NCI-H1048 (cell line): ENCODE results near the gene ANO4.

Experiments used
- DNase-seq: peaks from one replicate; lab custom pipeline; 2025; lab: John Stamatoyannopoulos, UW

The ANO4 gene

DNA sequence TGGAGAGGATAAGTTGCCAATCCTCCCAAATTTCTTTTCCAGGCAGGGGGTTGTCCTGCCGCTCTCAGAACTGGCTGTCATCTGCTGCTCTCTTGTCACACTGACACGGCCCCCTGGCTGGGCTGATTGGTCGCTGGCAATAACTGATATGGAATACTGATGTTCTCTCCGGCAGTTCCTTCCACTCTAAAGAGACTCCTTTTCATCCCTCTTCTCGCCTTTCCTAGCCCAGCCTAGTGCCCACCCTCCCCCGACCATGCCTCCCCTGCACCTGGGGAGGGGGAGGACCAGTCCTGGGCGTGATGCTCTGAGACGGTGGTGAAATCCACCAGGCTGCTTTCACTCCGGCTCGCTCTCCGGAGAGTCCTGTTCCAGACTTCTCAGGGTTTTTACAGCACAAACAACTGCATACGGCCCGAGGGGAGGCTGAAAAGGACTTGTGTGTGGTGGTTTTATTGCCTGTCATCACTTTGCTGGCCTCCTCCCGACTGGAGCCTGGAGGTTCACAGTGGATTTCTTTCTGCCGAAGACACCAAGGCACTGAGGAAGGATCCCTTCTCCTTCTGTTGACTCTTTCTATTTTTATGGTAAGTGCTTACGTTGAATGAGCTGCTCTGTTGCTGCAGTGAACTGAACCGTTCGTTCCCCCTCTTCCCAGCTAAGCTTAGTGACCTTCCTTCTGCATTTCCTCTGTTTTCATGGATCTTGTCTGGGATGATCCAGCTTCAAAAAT, at the start of gene ANO4:
ANO4 (plus strand) TSS at position 336 of the 733 bp plus-strand sequence. CDS start 107,010 bp downstream, outside the sequence.
- DNase-seq = no peak

DNA sequence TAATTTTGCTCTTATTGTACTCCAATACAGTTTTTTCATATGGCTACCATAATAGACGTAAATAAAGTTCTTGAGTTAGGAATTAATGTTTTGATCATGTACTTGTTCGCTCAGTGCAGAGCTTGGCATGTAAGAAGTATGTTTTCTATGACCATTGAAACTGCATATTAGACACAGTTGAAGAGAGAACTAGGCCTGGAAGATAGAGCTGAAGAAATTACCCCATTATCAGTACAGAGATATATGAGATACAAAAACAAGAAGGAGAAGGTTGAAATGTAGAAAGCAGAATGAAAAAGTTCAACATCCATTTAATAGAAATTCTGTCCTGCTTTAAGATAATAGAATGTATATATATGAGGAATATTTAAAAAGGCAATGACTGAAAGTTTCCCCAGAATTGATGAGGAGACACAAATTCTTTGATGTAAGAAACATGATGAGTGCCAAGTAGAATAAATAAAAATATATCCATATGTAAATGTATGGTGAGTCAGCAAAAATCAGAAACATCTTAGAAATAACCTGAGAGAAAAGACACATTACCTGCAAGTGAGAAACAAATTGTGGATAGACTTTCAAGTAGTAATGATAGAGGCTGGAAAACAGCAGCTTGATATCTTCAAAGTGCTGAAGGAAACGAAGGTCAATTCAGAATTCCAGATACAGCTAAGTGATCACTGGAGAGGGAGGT, 49.1 kb upstream of the ANO4 start:
- no peak for DNase-seq

DNA sequence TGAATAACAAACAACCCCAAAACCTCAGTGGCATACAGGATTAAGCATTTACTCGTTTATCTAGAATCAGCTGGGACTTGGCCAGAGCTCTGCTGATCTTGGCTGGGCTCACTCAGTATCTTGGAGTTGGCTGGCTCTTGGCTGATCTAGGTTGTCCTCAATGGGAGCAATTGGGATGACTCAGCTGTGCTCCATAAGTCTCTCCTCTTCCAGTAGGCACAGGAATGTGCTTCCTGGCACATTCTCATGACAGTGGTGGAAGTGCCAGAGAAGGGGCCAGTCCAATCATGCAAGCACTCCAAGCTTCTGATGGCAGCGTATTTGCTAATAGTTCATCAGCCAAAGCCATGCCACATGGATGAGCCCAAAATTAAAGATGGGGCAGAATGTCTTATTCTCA, 41.7 kb upstream of the ANO4 start:
- no peak for DNase-seq

DNA sequence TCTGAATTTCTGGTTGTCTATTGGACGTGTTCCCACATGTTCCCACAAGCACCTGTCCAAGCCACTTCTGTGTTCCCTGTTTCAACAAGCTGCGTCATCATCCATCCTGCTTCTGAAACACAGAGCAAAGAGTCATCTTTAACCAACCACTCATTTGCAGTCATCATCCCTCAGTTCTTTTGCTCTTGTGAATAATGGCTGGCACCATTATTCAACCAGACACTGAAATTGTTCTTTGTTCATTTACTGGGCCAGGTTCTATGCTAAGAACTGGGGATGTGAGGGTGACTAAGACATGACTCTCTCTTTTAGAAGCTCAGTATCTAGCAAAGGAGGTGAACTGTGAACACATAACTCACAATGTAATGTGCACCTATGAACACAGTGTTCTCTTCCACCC, 40.7 kb upstream of the ANO4 start:
- DNase-seq = no peak

DNA sequence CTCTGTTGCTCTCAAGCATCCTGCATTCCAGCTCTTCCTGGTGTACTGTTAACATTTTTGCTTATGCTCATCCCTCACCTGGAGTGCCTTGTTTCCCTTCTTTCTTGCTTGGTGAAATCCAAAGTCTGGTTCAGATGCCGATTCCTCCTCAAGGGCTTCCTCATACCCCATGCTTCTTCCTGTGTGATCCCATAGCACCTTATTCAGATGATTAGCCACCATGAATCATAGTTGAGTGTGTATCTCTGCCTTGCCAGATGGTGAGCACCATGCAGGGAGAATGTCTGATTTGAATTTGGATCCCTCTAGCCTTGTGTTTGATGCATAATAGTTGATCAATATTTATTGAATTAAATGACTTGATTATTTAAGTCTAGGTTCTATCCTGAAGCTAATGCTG, 39.4 kb upstream of the ANO4 start:
- no peak for DNase-seq

DNA sequence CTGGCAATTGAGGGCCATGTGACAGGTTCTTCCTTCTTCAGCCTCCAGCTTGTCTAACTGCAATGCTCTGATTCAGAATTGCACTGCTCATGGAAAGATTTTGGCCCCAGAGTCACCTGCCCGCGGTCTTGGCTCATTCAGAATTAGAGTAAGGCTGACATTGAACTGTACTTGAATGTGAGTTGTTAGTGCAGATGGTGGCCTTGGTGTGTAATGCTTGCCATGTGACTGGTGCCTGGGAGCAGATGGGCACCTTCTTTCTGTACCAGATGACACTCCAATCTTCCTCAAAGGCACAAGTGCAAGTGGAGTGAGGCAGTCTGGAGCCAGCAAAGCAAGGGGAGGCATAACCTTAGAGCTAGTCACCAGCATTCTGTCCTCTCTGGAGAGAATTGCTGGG, 36.5 kb upstream of the ANO4 start:
- no peak for DNase-seq

DNA sequence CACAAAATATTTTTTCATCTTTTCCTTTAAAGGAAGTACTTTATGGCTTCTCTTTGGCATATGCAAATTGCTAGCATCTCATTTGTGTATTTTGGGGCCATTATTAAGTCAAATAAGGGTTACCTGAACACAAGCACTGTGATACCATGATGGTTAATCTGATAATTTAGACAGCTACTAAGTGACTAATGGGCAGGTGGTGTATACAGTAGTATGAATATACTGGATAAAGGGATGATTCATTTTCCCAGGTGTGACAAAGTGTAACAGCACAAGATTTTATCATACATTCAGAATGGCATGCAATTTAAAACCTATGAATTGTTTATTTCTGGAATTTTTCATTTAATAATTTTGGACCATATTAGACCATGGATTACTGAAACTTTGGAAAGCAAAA, 27.2 kb upstream of the ANO4 start:
- DNase-seq = no peak

DNA sequence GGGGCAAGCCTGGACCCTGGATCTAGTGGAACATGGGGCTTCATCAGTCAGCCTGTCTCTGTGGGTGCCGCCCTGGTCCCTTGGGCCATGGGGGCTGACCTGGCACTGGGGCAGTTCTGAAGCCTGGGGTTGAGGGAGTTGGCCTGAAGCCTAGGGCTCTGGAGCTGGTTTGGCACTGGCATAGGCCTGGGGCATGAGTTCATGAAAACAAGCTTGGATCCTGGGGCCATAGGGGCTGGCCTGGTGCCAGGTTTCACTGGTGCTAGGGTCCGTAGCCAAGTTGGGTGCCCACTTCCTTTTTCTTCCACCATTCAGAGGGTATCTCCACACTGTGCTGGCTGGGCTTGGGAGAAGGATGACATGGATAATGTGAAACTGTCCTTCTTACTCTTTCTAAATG, 26.6 kb upstream of the ANO4 start:
- no peak for DNase-seq

DNA sequence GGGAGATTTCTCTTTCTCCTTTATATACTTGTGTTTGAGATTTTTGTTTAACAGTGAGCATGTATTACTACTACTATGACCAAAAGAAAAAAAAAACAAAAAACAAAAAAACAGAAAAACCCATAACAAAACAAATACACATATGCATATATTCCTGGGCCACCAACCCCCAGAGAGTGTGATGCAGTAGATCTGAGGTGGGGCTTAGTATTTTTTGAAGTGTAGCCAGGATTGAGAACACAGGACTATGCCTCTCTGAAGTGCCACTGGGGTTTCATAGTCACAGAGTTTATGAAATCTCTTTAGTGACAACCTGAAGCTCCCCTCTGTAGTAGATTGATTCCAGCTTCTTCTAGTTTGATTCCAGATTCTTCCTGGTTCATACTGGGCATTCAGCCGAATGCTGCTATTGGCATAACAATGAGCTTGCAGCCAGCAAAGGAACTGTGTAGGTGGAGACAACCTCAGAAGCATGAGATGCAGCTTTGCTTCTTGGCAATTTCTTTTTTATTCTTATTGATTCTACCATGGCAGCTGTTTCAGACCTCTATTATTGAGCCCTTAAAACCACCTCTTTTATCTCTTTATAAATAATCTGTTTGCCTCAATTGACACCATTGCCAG, 15.5 kb upstream of the ANO4 start:
- DNase-seq = no peak

DNA sequence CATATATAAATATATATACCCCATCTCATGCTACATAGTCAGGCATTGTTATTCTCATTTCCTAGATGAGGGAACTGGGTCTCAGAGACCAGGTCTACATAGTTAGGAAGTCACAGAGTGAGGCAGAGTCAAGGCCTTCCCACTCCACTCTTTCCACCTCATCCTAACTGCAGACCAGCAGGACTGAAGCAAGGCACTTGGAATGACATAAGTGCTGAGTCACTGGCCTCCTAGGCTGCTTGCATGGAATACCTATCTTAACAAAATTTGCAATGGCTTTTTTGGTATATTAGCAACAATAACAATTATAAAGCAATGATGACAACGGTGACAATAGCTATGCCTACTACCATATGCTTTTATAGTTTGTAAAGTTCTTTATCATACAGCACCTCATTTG, 5.4 kb upstream of the ANO4 start:
- DNase-seq = no peak

DNA sequence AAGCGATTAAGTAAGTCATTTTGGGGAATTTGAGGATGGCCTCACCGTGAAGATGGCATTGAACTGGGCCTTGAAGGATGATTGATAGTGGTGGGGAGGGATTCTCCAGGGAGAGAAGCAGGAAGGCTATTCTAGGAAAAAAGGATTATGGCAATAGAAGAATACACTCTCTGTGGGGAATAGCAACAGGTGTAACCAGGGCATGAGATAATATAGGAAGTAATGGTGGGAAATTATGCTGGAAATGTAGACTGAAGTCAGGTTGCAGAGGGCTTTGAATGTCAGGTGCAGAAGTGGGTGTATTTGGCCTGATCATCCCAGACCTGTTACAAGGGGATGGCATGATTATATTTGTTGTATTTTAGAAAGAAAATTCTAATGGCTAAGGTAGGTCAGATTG, 4.6 kb upstream of the ANO4 start:
- DNase-seq = no peak

DNA sequence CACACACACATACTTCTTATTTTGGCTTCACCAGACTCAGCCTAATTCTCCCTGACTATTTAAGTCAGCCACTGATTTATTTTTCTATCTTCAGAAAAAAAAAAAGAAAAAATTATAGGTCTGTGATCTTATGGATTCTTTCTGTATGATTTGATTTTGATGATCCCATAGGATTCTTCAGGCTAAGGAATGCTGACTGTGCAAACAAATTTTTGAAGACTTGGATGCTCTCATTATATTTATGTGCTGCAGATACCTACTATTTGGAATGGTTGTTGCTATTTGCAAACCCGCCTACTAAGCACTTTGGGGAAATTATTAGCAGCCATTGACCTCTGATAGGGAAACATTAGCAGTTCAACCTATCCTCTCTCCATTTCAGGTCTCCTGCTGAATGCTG, 4.0 kb upstream of the ANO4 start:
- no peak for DNase-seq

DNA sequence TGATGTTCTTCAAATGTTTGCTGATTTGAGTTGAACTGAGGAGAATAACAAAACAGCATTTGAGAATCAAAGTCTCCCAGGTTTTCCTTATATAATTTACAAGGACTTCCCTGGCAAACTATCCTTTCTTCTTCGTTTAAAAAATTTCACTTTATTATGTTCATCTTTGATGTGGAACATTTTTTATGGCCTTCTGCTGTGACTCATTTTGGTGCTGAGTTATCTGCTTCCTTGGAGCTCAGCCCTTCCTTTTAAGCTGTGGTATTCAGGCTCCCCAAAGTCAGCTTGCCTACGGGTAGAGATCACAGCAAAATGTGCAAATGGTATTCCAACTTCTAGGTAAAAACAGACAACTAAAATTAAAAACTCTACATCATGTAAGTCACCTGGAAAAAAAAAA, 1.4 kb upstream of the ANO4 start:
- DNase-seq = no peak

DNA sequence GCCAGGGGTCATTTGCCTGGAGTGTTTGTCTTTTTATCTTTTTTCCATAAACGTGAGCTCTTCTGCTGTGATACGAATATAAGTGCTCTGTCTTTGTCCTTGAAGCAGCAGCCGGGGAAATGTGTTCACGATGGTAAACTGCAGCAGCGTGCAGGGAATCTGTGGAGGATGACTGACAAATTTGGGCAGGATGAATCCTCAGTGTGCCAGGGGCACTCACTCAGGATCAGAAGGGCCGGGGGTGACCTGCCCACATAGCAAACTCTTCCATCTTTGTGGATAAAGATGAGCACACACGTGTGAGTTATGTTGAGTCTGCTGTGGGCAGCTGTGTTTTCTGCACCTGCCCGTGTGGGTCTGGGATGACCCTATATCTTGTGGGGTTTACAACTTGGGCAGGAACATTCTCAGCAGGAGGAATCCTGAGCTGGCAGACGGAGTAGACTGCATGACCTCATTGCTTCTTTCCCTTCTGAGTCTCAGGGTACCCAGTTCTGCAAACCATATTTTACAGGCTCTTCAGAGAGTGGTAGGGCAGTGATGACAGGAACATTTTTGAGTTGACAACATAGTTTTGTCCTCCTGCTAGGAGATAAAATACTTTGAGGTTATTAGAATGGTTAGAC, 711 bp downstream of the ANO4 start:
- no peak for DNase-seq

DNA sequence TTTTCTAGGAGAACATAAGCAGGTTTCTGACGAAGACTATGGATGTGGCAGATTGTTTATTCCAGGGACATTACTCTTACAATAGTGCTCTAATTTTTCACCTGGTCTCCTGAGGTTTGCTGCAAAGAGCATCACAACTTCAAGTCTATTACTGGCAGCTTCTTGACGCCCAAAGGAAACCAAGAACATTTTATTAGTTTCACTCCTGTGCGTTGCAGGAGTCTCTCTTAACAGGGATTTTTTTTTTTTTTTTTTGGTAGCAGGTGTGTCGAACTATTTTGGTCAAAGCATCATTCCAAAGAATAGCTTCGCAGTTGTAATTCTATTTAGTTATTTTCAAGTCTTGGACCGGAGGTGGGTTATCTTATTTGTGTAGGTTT, 1.2 kb downstream of the ANO4 start:
- no peak for DNase-seq

DNA sequence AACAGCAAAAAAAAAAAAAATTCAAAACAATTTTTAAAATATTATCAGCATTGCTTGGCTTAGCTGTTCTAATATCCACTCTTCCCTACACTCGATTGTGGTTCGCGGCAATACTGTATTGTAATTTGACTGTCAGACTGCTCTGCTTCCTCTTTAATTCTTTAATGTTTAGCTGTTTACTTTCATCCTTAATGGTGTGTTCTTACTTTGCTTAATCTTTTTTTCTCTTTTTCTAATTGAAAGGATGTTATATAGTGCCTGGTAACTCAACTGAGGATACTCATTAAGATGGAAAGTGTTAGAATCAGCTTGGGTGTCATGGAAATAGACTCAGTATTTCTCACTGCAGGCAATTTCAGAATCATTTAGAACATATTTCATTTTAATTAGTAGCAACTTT, 2.0 kb downstream of the ANO4 start:
- DNase-seq = no peak

DNA sequence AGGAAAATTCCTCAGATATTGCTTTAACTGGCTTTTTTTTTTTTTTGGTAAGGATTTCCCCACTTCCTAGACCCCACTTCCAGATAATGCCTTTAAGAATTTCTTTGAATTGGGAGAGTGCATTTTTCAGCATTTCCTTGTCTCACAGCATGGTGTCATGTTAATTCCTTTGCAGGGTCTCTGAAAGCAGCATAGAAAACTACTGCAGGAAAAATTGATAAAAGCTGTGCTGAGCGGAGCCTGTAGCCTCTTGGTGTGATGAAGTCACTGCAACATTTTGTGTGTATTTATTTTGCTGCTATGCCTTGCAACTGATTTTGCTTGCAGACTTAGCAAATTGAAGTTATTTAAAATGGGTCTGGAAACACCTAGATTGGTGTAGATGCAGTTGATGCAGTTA, 2.7 kb downstream of the ANO4 start:
- no peak for DNase-seq

DNA sequence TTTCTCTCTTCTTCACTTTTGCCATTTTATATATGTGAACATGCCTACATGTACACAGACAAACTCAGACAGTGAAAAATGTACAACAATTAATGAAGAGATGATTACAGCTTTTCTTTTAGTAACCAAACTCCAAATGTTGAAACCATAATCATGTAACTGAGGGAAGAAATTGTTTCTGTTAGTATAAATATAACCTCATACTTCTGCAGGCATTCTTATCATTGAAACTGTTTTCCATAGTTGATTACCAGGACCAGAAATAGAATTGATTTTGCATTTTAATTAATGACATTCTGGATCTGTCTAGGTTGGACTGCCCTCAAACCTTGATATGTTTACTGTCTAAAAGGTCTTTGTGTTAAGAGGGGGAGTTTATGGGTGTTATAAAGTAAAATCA, 3.2 kb downstream of the ANO4 start:
- DNase-seq = no peak

DNA sequence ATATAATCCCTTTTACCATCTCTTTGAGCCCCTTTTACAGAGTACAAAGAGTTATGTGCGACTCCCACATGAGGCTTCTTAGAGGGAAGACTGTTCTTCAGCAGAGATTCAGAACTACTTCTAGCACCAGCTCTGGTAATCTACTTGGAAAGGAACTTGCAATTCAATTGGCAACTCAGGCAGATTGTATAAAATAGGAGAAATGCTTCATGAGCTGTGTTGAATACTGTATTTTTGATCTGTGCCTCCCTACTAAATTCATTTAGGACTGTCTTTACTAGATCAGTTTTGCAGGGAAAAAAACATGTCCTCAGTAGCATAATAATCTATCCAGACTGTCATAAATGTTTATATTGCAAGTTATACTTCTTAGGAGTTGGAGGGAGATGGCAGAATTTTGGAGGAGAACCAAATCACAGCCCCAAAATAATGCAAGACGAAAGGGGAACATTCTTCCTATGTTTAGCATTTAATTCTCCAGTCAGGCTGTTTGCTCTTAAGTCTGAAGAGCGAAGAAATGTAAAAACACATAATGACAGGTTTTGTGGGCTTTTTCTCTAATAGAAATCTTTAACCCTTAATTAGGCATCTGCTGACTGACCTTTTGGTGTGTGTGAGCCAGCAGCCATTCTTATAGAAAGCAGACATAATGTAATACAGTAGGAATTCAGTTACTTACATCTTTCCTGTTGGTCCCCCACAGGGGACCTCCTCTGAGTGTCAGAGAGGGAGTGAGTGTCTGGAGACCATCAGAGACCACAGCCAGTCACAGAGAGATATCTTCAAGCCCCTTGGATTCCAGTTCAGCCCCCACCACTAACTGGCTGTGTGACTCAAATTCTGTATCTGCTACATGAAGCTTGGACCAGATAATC, 3.9 kb downstream of the ANO4 start:
- no peak for DNase-seq

DNA sequence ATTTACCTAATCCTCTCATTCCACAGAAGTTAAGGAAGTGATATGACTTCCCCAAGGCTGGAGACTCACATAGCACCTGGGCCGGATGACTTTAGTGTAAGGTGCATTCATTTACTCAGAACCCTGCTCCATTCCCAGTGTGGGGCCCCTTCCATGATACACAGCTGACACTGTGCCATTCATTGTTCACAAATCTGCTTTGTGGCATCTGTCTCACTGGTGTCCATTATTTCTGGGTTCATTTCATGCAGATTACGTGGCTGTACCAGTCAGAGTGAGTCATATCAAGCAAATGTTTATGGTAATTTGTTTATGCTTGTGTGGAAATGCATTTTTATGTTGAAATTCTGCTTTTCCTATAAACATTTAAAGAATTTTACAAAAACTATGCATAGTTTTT, 5.2 kb downstream of the ANO4 start:
- no peak for DNase-seq

DNA sequence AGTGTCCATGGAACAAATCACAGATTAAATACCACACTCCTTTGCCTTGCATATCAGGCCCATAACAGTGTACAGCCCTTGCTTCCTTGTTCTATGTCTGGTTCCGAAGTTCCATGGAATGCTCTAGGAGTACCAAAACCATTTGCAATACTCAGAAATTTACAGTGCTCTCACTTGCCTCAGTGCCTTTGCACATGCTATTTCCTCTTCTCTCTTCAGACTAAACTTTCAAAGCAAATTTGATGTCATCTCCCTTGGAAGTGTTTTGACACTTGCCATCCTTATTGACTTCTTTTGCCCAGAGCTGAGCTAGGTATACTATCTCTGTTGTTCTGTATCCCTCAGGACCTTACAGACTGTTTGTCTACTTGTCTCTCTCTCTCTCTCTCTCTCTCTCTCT, 6.1 kb downstream of the ANO4 start:
- no peak for DNase-seq

DNA sequence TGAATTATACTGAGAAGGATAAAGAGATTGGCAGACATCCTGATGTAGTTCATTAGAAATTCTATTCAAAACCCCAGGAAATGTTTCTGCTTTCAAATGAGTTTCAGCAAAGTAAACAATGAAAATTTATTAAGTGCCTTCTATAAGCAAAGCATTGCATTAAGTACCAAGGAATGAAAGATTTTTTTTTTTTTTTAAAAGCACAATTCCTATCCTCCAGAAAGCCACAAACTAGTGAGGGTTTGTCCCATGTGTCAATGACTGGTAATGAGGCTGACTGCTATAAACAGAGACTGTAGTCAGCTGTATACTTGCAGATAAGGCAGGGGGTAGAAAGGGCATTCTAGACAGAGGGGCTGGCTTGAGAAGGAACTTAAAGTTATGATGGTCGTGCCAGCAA, 6.7 kb downstream of the ANO4 start:
- DNase-seq = no peak
